ENCODE data around the gene UBR2.

The UBR2 gene

GRCh38 chr6:42563697-42564505 is at the start of gene UBR2:
Gene UBR2, plus strand, starts transcription at chr6:42564029. Its CDS starts 291 bp downstream, at chr6:42564320.
- DNase-seq (ENCODE audit: low read depth): peak; percentile 87

- DNase-seq (ENCODE audit: low read depth): no peak
Measured at GRCh38 chr6:42514745-42515144, 49.1 kb upstream of the UBR2 start.

DNA sequence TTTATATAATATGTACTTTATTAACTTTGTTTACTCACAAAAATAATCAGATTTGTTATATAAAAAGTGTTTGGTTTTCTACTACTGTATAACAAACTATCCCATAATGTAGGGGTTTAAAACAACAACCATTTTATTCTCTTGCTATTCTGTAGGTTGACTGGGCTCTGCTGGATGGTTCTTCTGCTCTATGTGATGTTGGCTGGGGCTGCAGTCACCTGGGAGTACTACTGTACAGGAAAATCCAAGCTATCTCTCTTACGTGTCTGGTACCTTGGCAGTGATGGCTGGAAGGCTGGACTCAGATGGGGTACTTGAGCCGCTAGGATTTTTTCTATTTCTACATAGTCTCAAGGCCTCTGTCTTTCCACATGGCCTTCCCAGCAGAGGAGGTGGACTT is 44.0 kb upstream of the UBR2 start:
- DNase-seq (ENCODE audit: low read depth): no peak

DNA sequence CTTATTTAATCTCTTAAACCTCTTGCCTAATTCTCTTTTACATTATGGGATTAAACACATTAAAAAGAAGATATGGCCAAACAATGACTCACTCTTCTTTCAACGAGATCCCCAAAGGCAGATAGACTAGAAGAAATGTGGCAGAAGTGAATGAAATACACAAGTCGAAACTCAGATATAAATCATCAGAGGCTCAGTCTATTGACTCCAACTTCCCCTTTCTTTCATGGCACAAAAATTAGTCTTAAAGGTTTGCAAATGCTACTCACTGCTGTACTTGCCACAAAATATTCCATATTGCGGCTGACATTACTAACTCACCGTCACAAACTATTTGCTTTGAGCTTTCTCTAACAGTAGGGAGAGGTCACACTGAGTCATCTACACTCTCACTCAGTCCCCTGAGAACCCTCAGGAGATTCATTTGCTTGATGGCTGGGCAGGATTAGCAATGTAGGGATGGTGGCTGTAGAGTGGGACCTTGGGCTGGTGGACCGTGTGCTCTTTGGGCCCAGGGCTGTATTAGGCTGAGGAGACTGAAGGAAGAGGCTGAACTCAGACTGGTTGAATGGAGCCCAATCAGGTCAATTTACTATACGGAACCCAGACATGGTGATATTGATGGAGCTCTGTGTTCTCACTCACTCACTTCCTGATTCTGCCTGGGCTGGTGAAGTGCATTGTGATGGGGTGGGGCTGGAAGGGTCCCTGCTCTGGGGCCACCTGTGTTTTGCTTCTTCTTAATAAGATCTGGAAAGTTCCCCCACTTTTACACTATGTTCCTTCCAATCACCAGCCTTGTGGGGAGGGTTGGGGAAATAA is 42.8 kb upstream of the UBR2 start:
- no peak for DNase-seq (ENCODE audit: low read depth)

- no peak for DNase-seq (ENCODE audit: low read depth)
Measured at GRCh38 chr6:42522036-42522435, 41.8 kb upstream of the UBR2 start.

DNA sequence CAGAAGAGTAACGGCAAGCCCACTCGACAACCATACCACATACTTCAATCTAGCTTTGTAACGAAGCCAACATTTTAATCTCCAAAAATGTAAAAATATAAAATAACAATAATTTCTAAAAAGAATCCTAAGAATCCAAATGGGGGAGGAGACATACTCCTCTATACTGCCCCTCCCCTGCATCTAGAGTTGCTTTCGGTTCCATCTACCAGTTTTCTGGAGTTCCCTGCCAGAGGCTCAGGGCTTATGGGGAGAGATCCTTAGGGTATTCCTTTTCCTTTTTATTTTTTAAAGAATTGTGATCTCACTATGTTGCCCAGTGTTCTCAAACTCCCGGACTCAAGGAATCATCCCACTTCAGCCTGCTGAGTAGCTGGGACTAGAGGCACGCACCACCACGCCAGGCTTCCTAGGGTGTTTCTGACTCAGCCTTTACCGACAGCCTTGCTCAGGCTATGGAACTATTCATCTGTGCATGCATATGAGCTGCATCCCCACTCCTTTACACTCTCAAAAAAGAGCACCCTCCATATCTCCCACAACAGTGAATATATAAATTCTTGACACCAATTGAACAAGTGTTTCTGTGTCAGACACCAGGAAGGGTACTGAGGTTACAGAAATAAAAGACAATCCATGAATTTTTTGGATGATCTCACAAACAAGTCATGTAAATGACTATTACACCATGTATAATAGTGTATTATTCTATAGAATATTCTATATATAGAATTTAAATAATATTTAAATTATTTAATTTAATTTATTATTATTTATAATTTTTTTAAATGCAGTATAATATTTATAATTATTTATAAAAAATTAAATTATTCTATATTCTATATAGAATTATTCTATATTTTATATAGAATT is 40.7 kb upstream of the UBR2 start:
- no peak for DNase-seq (ENCODE audit: low read depth)

DNA sequence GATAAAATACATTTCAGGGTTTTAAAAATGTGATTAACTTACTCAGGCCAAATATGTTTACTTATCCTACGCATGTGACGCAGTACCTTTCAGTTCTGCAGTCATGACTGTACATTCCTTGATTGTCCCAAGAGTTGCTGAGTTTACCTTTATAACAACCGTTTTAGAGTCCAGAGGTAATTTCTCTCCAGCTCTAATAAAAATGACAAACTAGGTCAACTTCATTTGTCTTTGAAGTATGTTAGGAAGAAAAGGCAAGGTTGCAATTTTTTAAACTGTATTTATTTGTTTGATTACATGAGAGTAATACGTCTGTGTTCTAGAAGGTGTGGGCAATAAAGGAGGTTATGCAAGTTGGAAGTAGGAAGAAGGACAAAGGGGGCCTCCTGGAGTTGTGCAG is 38.6 kb upstream of the UBR2 start:
- no peak for DNase-seq (ENCODE audit: low read depth)

- no peak for DNase-seq (ENCODE audit: low read depth)
Measured at GRCh38 chr6:42526616-42527015, 37.2 kb upstream of the UBR2 start.

DNA sequence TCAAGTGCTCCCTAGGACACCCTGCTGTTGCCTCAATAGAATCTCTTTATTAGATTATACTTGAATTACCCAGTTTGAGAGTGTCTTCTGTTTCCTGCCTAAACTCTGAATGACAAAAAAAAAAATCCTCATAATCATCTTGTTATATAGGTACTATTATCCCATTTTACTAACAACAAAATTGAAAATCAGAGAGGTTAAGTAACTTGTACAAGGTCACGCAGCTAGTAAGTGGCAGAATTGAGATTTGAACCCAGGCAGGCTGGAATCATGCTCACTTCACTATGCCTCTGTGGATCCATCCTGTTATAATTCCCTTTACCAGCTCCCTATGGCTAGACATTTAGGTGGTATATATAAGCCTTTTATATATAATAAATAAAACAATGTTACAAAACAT is 36.6 kb upstream of the UBR2 start:
- DNase-seq (ENCODE audit: low read depth): no peak

GRCh38 chr6:42530296-42530695 is 33.5 kb upstream of the UBR2 start:
- DNase-seq (ENCODE audit: low read depth): no peak

- DNase-seq (ENCODE audit: low read depth): no peak
Measured at GRCh38 chr6:42530751-42531150, 33.1 kb upstream of the UBR2 start.

- no peak for DNase-seq (ENCODE audit: low read depth)
Measured at GRCh38 chr6:42532038-42532669, 31.7 kb upstream of the UBR2 start.

DNA sequence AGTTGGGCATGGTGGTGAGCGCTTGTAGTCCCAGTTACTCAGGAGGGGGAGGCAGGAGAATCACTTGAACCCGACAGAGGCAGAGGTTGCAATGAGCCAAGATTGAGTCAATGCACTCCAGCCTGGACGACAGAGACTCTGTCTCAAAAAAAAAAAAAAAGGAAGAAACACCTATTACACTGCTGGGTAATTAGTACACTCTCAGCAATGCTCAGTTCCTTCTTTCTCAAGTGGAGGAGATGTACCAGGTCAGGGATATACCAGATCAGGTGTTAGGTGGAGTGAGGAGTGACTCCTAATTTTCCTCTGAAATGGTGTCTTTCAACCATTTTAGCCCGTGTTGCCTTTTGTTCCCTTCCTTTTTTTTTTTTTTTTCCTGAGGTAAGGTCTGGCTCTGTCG is 30.0 kb upstream of the UBR2 start:
- DNase-seq (ENCODE audit: low read depth): no peak

- DNase-seq (ENCODE audit: low read depth): no peak
Measured at GRCh38 chr6:42537536-42537935, 26.3 kb upstream of the UBR2 start.

GRCh38 chr6:42539135-42539534 is 24.7 kb upstream of the UBR2 start:
- DNase-seq (ENCODE audit: low read depth): no peak

DNA sequence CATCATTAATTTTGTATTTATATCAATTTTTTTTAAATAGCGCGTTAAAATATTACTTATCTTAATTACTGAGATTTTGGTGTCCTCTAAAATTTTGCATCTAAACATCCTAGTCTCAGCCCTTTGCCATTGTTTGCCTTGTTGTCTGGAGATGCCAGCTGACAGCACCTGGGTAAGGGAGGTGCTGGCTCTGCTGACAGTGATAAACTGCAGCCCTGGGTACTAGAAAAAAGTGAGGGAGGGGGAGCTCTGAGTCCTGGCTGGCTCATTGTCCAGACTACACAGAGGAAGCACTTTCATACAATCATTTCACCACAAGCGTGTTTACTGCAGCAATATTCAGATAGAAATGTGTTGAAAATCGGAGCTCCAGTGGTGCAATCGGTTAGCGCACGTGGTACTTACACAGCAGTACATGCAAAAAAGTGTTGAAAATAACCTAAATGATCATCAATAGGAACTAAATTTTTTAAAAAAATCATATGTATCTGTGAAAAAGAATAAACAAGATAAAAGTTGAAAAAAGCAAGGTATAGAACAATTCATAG is 18.5 kb upstream of the UBR2 start:
- DNase-seq (ENCODE audit: low read depth): no peak

- DNase-seq (ENCODE audit: low read depth): peak; percentile 82
Measured at GRCh38 chr6:42547407-42548329, 16.2 kb upstream of the UBR2 start.

- no peak for DNase-seq (ENCODE audit: low read depth)
Measured at GRCh38 chr6:42550277-42550676, 13.6 kb upstream of the UBR2 start.

- DNase-seq (ENCODE audit: low read depth): no peak
Measured at GRCh38 chr6:42551217-42551616, 12.6 kb upstream of the UBR2 start.

DNA sequence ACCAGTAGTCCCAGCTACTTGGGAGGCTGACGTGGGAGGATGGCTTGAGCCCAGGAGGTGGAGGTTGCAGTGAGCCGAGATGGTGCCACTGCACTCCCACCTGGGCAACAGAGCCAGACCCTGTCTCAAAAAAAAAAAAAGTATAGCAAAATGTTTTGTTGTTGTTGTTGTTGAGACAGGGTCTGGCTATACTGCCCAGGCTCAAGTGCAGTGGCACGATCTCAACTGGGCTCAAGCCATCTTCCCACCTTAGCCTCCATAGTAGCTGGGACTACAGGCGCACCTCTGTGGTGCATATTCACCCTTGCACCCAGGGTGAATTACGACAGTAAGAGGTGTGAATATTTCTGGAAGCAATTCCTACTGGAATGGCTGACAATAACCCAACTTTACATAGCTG is 11.4 kb upstream of the UBR2 start:
- no peak for DNase-seq (ENCODE audit: low read depth)
